GM19455 (cell line): ENCODE results near the gene GLB1L3.

ENCODE experiments used
- ATAC-seq: cut with Tn5 transposase; IDR thresholded peaks from one replicate; pipeline ENCODE4 v1.9.1; 2021; ENCODE audit not compliant: unreplicated experiment

GLB1L3 gene

GRCh38 chr11:134358856-134359490 is 82.8 kb downstream of the GLB1L3 start:
- no peak for ATAC-seq

GRCh38 chr11:134359646-134360045 is 83.5 kb downstream of the GLB1L3 start:
- no peak for ATAC-seq

- peak; percentile 75 for ATAC-seq
These were observed 84.1 kb downstream of the GLB1L3 start for GRCh38 chr11:134360050-134360835.

GRCh38 chr11:134361661-134362060 is 85.5 kb downstream of the GLB1L3 start:
- no peak for ATAC-seq

GRCh38 chr11:134362192-134362901 is 86.2 kb downstream of the GLB1L3 start:
- ATAC-seq = no peak

- ATAC-seq = no peak
These were observed 87.0 kb downstream of the GLB1L3 start for GRCh38 chr11:134363161-134363560.

- no peak for ATAC-seq
These were observed 87.4 kb downstream of the GLB1L3 start for GRCh38 chr11:134363592-134363991.

GRCh38 chr11:134364261-134364660 is 88.1 kb downstream of the GLB1L3 start:
- ATAC-seq = no peak

- no peak for ATAC-seq
These were observed 89.1 kb downstream of the GLB1L3 start for GRCh38 chr11:134365011-134365925.

GRCh38 chr11:134366254-134366653 is 90.1 kb downstream of the GLB1L3 start:
- no peak for ATAC-seq

- ATAC-seq = no peak
These were observed 91.6 kb downstream of the GLB1L3 start for GRCh38 chr11:134367781-134368180.
